SIG-M5 treated with dmso at 0.1 percent for 504 hours (cell line): ENCODE results near the gene CUEDC2.
A peak's percentile ranks its signal among the peaks of the same experiment; 100 is the strongest.
"Not testable (repeated sequence)": the region's sequence is repeated elsewhere in the genome, so short reads cannot be mapped to it uniquely, and the experiment has no call there.

Experiments used
- DNase-seq: peaks from one replicate; lab custom pipeline; 2025; ENCODE audit not compliant: unreplicated experiment; lab: John Stamatoyannopoulos, UW

The CUEDC2 gene

GRCh38 chr10:102454662-102455487 is 22.5 kb upstream of the CUEDC2 start:
- DNase-seq: not testable (repeated sequence)

DNA sequence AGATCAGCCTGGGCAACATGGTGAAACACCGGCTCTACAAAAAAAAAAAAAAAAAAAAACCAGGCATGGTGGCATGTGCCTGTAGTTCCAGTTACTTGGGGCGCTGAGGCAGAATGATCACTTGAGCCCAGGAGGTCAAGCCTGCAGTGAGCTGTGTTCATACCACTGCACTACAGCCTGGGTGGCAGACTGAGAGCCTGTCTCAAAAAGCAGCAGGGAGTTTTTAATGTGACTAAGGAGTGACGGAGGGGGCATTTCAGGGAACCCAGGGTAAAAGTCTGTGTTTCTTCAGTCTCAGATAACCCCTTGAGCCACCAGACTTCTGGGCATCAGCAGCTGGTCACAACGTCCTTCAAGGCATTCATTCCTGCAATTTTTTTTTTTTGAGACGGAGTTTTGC is 21.1 kb upstream of the CUEDC2 start:
- no peak for DNase-seq

- peak; percentile 94 for DNase-seq
Observed at GRCh38 chr10:102452672-102453340, 20.4 kb upstream of the CUEDC2 start.

DNA sequence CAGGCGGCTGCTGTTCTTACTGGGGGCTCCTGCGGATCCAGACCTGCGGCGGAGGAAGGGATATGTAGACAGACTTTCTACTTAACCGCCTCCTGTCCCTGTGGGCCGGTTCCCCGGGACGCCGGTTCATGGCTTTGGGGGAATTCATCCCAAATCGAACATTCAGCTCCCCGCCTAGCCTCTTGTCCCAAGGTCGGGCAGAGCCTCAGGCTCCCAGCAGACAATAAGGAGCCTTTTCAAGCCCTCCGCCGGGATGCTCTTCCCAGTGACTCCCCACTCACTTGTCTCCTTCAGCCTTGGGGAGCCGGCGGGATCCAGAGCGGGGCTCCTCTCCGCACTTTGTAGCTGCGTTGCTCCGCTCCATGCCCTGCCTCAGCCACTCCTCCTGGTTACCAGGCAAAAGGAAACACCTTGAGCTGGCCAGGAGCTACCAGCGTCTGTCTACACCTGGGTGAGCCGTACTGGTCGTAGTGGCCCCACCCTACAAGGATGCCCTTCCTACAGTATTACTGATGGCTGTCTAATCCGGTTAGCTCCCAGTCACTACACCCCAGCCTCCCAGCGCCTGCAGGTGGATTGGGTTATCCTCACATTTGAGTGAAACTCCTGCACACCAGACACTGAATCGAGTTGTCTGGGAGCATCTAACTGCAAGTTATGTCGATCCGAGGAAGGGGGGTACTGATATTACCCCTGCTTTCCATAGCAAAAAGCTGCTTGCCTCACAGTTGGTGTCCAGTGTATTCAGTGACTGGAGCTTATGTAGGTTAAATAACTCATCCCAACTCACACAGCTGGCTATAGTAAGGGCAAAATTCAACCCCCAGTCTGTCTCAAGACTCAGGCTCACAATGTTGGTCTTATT is 19.0 kb upstream of the CUEDC2 start, which contains the start of gene C10orf95:
Gene C10orf95, minus strand, starts transcription at position 439 of the 865 bp plus-strand sequence. CDS start 450 bp downstream, outside the sequence.
- no peak for DNase-seq

- DNase-seq: peak; percentile 76
Observed at GRCh38 chr10:102450374-102451104, 18.2 kb upstream of the CUEDC2 start.

DNA sequence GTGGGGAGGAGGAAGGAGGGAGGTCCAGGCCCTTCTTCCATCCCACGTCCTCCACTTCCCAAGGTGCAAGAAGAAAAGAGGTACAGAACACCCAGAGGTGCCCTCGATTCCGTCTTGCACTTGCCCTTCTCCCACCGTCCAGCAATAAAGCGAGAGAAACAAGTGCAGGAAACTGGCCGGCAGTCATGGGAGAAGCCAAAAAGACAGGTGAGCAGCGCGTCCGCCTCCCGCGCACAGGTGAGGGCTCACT is 17.7 kb upstream of the CUEDC2 start:
- DNase-seq: no peak

- peak; percentile 59 for DNase-seq
Observed at GRCh38 chr10:102449321-102450123, 17.1 kb upstream of the CUEDC2 start.

GRCh38 chr10:102444851-102445250 is 12.5 kb upstream of the CUEDC2 start:
- no peak for DNase-seq

- DNase-seq: no peak
Observed at GRCh38 chr10:102438374-102438773, 6.0 kb upstream of the CUEDC2 start.

DNA sequence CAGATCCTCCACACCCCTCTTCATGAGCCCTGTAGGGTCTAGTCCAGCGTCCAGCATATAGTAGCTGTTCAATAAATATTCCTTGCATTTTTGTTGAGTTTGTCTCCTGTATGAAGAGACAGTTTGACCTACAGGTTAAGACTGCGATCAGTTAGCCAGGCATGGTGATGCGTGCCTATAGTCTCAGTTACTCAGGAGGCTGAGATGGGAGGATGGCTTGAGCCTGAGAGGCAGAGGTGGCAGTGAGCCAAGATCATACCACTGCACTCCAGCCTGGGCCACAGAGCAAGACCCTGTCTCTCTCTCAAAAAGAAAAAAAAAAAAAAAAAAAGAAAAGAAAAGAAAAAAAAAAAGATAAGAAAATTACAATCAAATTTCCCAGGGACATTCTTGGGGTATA is 5.1 kb upstream of the CUEDC2 start:
- DNase-seq: no peak

DNA sequence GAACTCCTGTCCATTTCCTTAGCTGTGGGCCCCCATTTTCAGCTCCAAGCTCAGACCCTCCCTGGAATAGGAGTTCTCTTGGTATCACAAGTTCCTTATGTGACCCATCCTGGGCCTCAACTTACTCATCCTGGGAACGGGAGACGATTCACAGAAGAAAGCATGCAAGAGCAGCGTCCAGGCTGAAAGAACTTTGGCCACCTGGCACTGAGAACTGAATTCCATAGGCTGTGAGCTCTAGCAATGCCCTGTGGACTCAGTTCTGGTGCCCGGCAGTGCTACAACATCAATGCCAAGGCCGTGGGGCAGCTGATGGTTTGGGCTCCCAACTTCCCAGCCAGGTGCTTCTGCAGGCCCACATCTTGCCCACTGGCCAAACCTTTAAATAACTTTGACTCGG is 3.9 kb upstream of the CUEDC2 start:
- DNase-seq: no peak

DNA sequence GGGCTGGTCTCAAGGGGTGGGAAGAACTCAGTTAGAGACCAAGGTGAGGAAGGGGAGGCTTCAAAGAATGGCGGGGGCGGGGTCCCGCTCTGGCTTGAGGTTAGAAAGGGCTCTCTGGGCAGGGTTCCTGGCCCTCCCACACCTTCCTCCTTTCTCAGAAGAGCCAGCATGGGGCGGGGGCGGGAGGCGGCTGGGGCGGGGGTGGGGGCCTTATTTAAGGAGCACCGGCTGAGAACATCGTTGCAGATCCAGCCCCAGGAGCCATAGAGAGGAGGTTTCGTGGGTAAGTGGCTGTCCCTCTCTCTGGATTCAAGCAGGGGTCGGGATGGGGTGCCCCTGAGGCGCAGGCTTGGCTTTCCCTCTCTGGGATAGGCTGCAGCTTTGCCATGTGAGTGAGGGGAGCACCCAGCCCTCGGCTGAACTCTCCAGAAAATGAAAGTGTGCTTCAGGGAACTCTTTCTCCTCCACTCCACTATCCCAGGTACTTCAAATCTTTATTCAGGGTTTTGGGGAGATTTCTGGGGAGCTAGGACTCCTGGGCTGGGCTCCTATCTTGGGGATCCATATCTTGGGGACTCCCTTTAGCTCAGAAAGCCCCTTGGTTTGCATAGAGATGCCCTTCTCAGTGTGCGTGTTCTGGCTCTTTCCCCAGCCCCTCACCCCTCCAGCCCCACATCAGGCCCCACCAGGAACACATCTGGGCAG is 3.3 kb upstream of the CUEDC2 start:
- no peak for DNase-seq

- no peak for DNase-seq
Observed at GRCh38 chr10:102435133-102435497, 2.7 kb upstream of the CUEDC2 start.

DNA sequence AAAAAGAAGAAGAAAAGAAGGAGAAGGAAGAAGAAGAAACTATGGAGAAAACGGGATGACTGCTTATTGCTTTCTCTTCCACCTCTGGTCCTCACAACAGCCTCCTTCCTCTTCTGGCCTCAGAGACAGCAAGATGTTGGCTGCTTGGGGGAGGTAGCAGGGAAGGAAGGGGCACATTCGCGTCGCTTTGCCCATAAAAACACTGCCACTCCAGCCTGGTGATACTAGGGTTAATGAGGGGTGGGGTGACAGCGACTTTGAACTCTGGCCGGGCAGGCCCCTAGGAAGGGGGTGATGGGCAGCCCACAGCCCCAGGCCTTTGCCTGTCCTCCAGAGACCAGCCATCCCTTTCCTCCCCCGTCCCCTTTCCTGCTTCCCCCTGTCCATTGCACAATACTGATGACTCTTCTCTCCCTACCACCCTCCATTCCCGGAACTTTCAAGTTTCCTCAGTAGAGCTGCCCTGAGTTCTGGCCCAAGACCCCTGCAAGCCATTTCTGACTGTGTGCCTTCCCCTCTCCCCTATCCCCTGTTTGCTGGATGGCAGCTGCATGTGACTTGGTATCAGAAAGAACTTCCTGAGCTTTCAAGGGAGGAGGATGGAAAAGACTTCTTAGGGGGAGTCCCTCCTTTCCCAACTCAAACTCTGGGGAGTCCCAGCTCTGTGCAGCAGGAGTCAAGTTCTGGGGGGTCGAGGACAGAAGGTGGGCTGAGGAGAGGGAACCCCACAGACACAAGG is 2.2 kb upstream of the CUEDC2 start:
- peak; percentile 34 for DNase-seq

- peak; percentile 59 for DNase-seq
Observed at GRCh38 chr10:102433619-102434046, 1.3 kb upstream of the CUEDC2 start.

DNA sequence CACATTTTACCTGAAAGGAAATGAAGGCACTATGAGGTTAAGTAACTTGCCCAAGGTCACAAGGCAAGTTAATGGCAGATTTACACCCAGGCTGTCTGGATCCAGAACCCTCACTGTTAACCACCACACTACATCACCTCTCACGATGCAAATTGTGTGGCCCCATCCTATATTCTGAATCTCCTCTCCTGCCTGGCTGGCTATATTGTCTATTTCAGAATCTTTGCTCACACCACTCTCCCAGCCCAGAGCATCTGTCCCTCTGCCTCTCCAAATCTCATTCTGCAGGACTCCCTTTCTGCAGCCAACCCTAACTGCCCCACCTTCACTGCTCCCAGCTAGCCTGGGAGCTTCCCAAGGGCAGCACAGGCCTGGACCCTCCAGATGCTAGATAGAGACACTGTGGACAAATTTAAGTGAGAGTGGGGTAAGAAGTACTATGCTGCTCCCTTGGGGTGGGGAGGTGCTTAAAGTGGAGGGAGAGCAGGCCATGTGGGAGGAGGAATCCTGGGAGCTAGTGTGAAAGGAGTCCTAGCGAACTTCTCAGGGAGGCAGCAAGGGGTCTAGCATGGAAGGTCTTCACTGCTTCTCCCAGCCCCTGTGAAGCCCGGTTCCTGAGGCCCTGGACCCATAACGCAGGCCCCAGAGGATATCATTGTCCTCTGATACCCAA is 786 bp downstream of the CUEDC2 start:
- peak; percentile 38 for DNase-seq

DNA sequence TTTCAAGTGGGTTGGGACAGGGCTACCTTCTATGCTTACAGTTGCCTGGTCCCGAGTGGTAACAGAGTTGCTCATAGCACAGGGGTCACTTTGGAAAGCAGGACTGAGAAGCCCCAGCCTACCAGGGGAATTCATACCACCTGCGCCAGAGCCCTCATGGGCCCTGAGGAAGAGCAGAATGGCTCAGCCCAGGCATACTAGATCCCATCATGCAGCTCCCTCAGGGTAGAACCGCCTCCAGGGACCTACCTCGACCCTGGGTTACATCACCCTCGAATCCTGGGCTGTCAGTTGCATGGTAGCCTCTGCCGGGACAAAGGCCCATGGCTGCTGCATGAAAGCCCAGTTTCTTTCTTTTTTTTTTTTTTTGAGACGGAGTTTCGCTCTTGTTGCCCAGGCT is 2.9 kb downstream of the CUEDC2 start:
- DNase-seq: no peak

GRCh38 chr10:102426803-102427287 is 5.5 kb downstream of the CUEDC2 start:
- DNase-seq: no peak
